NCI-H1092 (cell line): ENCODE results near the gene CHEK2.
"Not testable (repeated sequence)": the region's sequence is repeated elsewhere in the genome, so short reads cannot be mapped to it uniquely, and the experiment has no call there.

Source experiments
- DNase-seq: peaks from one replicate; lab custom pipeline; 2025; lab: John Stamatoyannopoulos, UW

The CHEK2 gene

GRCh38 chr22:28741785-28742561 is at the start of gene CHEK2, which contains the start of gene HSCB:
Gene CHEK2, minus strand, starts transcription at chr22:28741820. Its CDS starts 7,099 bp downstream, at chr22:28734721.
Gene HSCB, plus strand, starts transcription at chr22:28742039. Its CDS starts 57 bp downstream, at chr22:28742096.
- DNase-seq = peak; percentile 98

- no peak for DNase-seq
Observed at GRCh38 chr22:28791124-28791523, 49.5 kb upstream of the CHEK2 start.

- no peak for DNase-seq
Observed at GRCh38 chr22:28788601-28789000, 47.0 kb upstream of the CHEK2 start.

DNA sequence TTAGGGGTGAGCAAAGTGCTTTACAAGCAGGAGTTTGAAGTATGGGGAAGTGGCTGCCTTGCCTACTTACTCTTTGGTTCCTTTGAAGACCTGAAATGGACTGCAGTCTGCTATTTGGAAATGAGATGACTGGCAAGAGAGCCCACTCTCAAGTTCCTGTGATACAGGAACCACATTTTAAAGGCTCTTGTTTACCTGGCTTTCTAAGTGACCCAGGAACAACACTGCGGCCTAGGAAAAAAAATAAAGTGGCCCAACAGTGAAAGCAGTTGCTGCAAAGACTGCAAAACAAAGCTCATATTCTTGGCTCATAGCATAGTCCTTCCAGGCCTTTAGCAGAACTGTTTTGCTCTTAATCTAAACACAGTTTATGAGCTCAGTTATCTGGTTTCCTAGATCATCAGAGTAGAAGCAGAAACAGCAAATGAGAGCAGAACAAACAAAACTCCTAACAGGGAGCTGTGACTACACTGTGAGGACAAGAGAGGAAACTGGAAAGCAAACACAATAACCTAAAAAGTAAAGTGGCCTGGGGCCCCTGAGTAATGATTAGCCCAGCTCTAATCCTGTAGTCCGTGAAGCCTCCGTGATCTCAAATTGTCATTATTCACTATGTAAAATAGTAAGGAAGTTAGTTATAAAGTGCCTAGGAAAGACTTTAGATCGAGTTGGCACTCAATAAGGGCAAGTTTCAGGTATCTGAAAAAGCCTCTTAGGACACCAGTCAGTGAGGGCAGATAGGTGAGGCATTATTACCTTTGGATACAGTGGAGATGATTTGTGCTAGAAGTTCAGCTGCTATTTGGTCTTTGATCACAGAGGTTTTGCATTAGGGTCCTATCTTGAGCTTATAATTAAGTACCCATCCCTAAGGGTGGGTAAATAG is 42.4 kb upstream of the CHEK2 start:
- no peak for DNase-seq

- DNase-seq = no peak
Observed at GRCh38 chr22:28780296-28780695, 38.7 kb upstream of the CHEK2 start.

- no peak for DNase-seq
Observed at GRCh38 chr22:28779833-28780232, 38.2 kb upstream of the CHEK2 start.

DNA sequence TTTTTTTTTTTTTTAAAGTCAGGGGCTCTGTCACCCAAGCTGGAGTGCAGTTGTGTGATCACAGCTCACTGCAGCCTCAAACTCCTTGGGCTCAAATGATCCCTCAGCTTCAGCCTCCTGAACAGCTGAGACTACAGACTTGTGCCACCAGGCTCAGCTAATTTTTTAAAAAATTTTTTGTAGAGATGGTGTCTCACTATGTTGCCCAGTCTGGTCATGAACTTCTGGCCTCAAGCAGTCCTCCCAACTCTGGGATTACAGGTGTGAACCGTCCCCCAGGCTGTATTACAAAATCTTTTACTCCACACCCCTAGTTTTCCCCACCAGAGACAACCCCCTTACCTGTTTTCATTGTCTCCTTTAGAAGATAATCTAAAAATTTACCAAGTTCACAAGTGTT is 32.8 kb upstream of the CHEK2 start:
- no peak for DNase-seq

DNA sequence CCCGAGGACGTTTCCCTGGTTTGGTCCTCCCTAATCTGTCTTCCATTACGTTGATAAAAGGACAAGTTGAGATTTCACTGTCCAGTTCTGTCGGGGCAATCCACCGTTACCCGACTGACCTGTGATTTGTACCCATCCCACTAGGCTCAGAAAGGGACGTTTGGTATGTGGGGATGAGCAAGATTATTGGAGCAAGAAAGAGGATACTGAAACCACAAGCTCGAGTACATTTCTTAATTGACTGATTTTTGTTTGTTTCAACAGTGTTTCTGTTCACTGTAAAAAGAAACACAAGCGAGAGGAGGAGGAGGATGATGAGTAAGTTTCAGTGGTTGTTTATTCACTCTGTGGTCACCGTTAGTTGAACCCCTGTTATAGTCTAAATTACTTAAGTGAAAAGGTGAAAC is 31.8 kb upstream of the CHEK2 start:
- DNase-seq = no peak

GRCh38 chr22:28772633-28773460 is 31.2 kb upstream of the CHEK2 start, which contains the start of gene CCDC117:
Gene CCDC117, plus strand, starts transcription at chr22:28772695. Its CDS starts 155 bp downstream, at chr22:28772850.
- peak; percentile 94 for DNase-seq

GRCh38 chr22:28771195-28771791 is 29.7 kb upstream of the CHEK2 start:
- DNase-seq = peak; percentile 54

DNA sequence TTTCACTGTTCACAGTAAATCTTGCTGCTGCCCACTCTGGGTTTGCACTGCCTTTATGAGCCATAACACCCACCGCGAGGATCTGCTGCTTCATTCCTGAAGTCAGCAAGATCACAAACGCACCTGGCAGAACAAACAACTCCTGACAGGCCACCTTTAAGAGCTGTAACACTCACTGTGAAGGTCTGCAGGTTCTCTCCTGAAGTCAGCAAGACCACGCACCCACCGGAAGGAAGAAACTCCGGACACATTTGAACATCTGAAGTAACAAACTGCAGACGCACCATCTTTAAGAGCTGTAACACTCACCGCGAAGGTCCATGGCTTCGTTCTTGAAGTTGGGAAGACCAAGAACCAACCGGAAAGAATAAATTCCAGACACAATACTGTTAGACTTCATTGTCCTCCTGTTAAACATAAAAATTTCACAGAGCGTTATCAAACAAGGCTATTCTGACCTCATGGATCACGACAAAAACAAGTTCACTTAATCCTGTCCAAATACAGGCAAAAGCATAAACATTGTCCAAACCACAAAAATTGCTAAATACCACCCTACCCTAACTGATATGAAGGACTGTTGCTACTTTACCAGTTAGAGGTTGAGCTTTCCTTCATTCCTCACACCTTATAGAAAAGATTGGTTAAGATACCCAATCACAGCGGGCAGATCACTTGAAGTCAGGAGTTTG is 27.9 kb upstream of the CHEK2 start:
- DNase-seq = no peak

GRCh38 chr22:28768701-28769393 is 27.2 kb upstream of the CHEK2 start:
- no peak for DNase-seq

GRCh38 chr22:28766628-28767027 is 25.0 kb upstream of the CHEK2 start:
- no peak for DNase-seq

- not testable (repeated sequence) for DNase-seq
Observed at GRCh38 chr22:28762000-28762399, 20.4 kb upstream of the CHEK2 start.

DNA sequence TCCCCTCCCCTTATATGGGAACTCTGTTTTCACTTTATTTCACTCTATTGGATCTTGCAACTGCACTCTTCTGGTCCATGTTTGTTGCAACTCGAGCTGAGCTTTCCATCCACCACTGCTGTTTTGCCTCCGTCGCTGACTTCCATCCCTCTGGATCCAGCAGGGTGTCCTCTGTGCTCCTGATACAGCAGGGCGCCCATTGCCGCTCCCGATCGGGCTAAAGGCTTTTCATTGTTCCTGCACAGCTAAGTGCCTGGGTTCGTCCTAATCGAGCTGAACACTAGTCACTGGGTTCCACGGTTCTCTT is 19.8 kb upstream of the CHEK2 start:
- no peak for DNase-seq

- no peak for DNase-seq
Observed at GRCh38 chr22:28759861-28760560, 18.4 kb upstream of the CHEK2 start.

DNA sequence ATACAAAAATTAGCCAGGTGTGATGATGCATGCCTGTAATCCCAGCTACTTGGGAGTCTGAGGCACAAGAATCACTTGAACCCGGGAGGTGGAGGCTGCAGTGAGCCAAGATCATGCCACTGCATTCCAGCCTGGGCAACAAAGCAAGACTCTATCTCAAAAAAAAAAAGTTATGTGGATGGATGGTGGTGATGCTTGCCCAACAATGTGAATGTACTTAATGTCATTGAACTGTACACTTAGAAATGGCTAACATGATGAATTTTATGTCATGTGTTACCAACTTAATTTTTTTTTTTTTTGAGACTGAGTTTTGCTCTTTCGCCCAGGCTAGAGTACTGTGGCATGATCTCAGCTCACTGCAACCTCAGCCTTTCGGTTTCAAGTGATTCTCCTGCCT is 12.9 kb upstream of the CHEK2 start:
- DNase-seq = not testable (repeated sequence)

DNA sequence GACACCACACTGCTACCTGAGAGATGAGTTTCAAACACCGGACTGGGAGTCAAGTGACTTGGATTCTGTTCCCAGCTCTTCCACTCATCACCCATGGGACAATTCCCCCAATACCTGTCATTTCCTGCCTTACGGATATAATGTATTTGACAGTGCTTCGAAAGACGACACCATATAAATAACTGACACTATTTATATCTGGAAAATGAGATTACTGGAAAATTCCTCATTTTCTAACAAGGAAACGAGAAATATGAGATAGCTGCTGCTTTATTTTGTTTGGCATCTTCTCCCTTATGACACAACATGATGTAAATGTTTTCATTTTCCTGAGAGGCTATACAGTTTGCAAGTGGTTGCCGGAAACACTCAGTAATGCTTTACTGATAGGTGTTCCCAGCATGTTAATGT is 8.9 kb upstream of the CHEK2 start:
- no peak for DNase-seq

- DNase-seq = no peak
Observed at GRCh38 chr22:28743852-28744251, 2.2 kb upstream of the CHEK2 start.

- no peak for DNase-seq
Observed at GRCh38 chr22:28742562-28742962, 942 bp upstream of the CHEK2 start.
